Measurements from ENCODE around the gene TMEM236. TPM values are rescaled to one million over a fixed set of nuclear protein-coding genes. Genes with fewer than 3 reads are reported as not detected.

TMEM236 gene, protein sequence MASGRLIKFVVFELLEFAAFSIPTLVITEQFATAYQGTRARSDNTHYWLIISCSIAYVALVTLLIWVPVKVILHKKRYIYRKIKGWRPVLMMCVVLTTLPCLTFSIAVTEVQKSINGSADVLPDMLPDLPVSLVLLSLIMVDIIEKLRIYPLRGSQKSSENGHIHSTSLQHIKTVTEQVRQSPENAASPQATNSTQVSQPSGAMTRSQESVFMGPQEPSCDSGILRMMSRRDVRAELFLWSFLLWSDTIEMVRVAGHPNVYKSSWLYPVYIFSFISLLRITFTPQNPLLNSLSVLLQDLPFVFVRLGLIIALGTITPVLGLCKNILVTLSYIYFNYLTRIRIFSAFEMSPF
- polyA plus RNA-seq (2013, experiment 1 of 4): not detected
- not detected for polyA plus RNA-seq (2013, experiment 2 of 4)
- polyA plus RNA-seq (2013, experiment 3 of 4): not detected
- not detected for polyA plus RNA-seq (2013, experiment 4 of 4)

DNA sequence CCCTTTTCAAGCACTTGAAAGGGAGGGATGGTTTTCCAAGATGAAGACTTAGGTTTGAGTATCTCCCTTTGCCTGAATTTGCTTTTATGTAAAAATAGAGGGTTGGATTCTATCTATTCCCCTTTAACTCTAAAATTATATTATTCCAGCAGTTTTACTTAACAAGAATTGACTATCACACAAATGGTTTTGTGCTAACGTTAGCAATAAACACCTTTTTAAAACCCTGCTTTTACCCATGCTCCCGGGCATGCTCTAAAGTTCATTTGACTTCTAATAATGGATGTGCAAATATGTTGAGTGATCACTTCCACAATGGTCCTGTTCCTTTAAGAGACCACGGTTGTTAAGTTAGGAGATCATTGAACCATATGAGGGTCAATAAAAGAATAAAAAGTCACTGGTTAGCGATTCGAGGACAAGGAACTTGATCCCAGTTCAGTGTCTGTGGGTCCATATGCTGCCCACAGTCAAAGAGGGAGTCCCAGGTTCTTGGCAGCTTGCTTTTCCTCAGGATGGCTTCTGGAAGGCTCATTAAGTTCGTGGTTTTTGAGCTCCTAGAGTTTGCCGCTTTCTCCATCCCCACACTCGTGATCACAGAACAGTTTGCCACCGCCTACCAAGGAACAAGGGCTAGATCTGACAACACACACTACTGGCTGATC lies at the start of gene TMEM236:
TSS of gene TMEM236 (plus strand) at position 421 of the 665 bp plus-strand sequence. CDS start at position 516, 95 bp downstream.
- no peaks in the 10 kb centered on the region for H3K27me3 ChIP-seq (ENCODE audit: control insufficient read depth, insufficient read depth, low read length, poor library complexity, severe bottlenecking)
- no peak within 1 kb of the TSS for H3K4me3 ChIP-seq (ENCODE audit: insufficient read depth, low read depth, low read length)
- H3K9me3 ChIP-seq (ENCODE audit: control insufficient read depth, low read length): no peaks in the 10 kb centered on the region
- no peaks in the 10 kb centered on the region for H3K4me1 ChIP-seq (ENCODE audit: control insufficient read depth, insufficient read depth, low read length)
- no peaks in the 10 kb centered on the region for H3K36me3 ChIP-seq (ENCODE audit: control insufficient read depth, insufficient read depth, low read length)
- 92 to 93% methylated on average over 9 of the region's 9 CpGs for WGBS, 2 experiments
- H3K27ac ChIP-seq (ENCODE audit: insufficient read depth, low read depth, low read length, poor library complexity, severe bottlenecking): no peak within 1 kb of the TSS

DNA sequence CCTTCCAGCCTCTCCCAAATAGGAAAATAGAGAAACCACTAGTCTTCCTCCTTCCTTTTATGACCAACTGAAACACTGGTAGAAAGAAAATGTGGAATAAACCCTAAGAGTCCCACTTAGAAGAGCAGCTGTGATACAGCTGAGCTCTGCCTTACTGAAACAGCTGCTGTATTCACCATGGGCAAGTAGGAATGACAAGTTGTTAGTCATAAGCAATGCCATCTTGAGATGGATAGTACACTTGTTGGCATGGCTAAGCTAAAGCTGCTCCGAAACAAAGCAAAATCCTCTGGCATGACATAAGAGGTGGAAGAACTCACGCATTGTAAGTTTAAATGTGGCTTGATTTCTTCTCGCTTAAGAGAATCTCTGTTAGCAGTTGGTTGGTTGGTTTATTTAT lies 48.3 kb upstream of the TMEM236 start:
- WGBS, 2 experiments: 93 to 96% methylated on average over 3 of the region's 3 CpGs

DNA sequence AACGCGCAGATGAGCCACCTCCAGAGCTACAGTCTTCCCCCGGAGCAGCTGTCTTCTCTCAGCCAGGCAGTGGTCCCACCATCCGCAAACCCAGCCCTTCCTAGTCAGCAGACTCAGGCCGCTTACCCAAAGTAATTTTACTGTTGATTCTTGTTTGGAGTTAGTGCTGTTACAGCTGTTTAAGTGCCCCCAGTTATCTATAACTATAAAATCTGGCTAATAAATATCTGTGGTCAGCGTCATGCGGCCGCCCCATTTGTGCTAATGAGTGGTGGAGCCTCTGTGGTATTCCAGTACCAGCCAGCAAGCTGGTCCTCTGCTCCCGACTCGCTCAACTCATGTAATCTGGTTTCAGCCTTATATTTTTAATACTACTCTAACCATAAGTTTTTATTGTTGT lies 43.2 kb upstream of the TMEM236 start:
- H3K4me1 ChIP-seq (ENCODE audit: control insufficient read depth, insufficient read depth, low read length): no peaks in the 10 kb centered on the region
- peaks cover 5% of the 10 kb centered on the region for H3K36me3 ChIP-seq (ENCODE audit: control insufficient read depth, insufficient read depth, low read length)
- 92 to 98% methylated on average over 10 of the region's 10 CpGs for WGBS, 2 experiments

More for the DNA sequence above, 48.3 kb upstream of the TMEM236 start:
- Histone ChIP-seq H3K36me3 (ENCODE audit: control insufficient read depth, insufficient read depth, low read length) (peaks cover 2% of the 10 kb centered on the region), H3K27me3 (ENCODE audit: control insufficient read depth, insufficient read depth, low read length, poor library complexity, severe bottlenecking) (no peaks in the 10 kb centered on the region), H3K9me3 (ENCODE audit: control insufficient read depth, low read length) (no peaks in the 10 kb centered on the region), H3K4me1 (ENCODE audit: control insufficient read depth, insufficient read depth, low read length) (no peaks in the 10 kb centered on the region), H3K4me3 (ENCODE audit: insufficient read depth, low read depth, low read length) (no peak overlapping the region), H3K27ac (ENCODE audit: insufficient read depth, low read depth, low read length, poor library complexity, severe bottlenecking) (no peak overlapping the region)

DNA sequence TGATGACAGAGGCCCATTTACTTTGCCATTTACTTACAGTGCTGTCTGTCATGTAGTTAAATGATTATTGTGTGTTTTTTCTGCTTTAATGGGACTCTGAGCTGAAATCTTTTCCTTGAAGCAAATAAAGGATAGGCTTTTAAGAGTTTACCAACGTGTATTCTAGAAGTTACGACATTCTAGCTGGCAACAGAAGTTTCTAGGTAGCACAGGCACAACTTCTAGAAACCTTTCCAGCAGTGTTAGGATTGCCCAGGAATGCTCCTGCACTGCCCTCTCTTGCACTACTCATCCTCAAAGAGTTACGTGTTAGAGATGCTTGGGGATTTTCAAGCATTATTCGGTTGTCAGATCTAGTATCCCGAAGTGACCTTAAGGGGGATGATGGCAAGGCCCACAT lies 42.5 kb upstream of the TMEM236 start:
- Histone ChIP-seq H3K4me3 (ENCODE audit: insufficient read depth, low read depth, low read length) (no peak overlapping the region), H3K27ac (ENCODE audit: insufficient read depth, low read depth, low read length, poor library complexity, severe bottlenecking) (no peak overlapping the region), H3K36me3 (ENCODE audit: control insufficient read depth, insufficient read depth, low read length) (peaks cover 7% of the 10 kb centered on the region), H3K27me3 (ENCODE audit: control insufficient read depth, insufficient read depth, low read length, poor library complexity, severe bottlenecking) (no peaks in the 10 kb centered on the region), H3K9me3 (ENCODE audit: control insufficient read depth, low read length) (no peaks in the 10 kb centered on the region), H3K4me1 (ENCODE audit: control insufficient read depth, insufficient read depth, low read length) (no peaks in the 10 kb centered on the region)
- WGBS, 2 experiments: 84 to 88% methylated on average over 5 of the region's 5 CpGs

More for the DNA sequence above, 43.2 kb upstream of the TMEM236 start:
- no peak overlapping the region for H3K4me3 ChIP-seq (ENCODE audit: insufficient read depth, low read depth, low read length)
- no peak overlapping the region for H3K27ac ChIP-seq (ENCODE audit: insufficient read depth, low read depth, low read length, poor library complexity, severe bottlenecking)
- no peaks in the 10 kb centered on the region for H3K9me3 ChIP-seq (ENCODE audit: control insufficient read depth, low read length)
- H3K27me3 ChIP-seq (ENCODE audit: control insufficient read depth, insufficient read depth, low read length, poor library complexity, severe bottlenecking): no peaks in the 10 kb centered on the region

DNA sequence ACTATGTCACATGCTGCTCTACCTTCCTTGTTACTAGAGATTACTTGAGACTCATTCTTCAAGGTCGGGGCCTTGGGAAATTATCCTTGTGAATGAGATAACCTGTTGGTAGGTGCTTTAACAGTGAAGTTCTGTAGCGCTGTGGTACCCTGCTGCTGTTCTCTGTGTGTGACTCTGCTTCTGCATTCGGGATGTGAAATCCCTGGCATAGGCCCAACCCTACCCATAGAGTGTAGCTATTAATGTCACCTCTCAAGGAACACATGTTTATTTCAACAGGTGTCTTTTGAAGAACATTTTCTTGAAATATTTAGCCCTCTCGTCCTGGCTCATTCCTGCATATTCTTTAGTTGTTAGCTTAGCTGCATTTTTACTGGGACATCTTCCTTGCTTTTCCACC lies 41.8 kb upstream of the TMEM236 start:
- H3K4me1 ChIP-seq (ENCODE audit: control insufficient read depth, insufficient read depth, low read length): no peaks in the 10 kb centered on the region
- no peak overlapping the region for H3K4me3 ChIP-seq (ENCODE audit: insufficient read depth, low read depth, low read length)
- peaks cover 12% of the 10 kb centered on the region for H3K36me3 ChIP-seq (ENCODE audit: control insufficient read depth, insufficient read depth, low read length)
- H3K27me3 ChIP-seq (ENCODE audit: control insufficient read depth, insufficient read depth, low read length, poor library complexity, severe bottlenecking): no peaks in the 10 kb centered on the region
- WGBS, 2 experiments: 94 to 96% methylated on average over 4 of the region's 4 CpGs
- no peak overlapping the region for H3K27ac ChIP-seq (ENCODE audit: insufficient read depth, low read depth, low read length, poor library complexity, severe bottlenecking)
- no peaks in the 10 kb centered on the region for H3K9me3 ChIP-seq (ENCODE audit: control insufficient read depth, low read length)

- Histone ChIP-seq H3K27ac (ENCODE audit: insufficient read depth, low read depth, low read length, poor library complexity, severe bottlenecking) (no peak overlapping the region), H3K4me1 (ENCODE audit: control insufficient read depth, insufficient read depth, low read length) (no peaks in the 10 kb centered on the region), H3K36me3 (ENCODE audit: control insufficient read depth, insufficient read depth, low read length) (peaks cover 13% of the 10 kb centered on the region), H3K9me3 (ENCODE audit: control insufficient read depth, low read length) (no peaks in the 10 kb centered on the region), H3K27me3 (ENCODE audit: control insufficient read depth, insufficient read depth, low read length, poor library complexity, severe bottlenecking) (no peaks in the 10 kb centered on the region), H3K4me3 (ENCODE audit: insufficient read depth, low read depth, low read length) (no peak overlapping the region)
- 88 to 96% methylated on average over 5 of the region's 5 CpGs for WGBS, 2 experiments
These were observed 39.9 kb upstream of the TMEM236 start for GRCh38 chr10:17712053-17712452.

- H3K27me3 ChIP-seq (ENCODE audit: control insufficient read depth, insufficient read depth, low read length, poor library complexity, severe bottlenecking): no peaks in the 10 kb centered on the region
- peaks cover 17% of the 10 kb centered on the region for H3K36me3 ChIP-seq (ENCODE audit: control insufficient read depth, insufficient read depth, low read length)
- H3K27ac ChIP-seq (ENCODE audit: insufficient read depth, low read depth, low read length, poor library complexity, severe bottlenecking): no peak overlapping the region
- H3K9me3 ChIP-seq (ENCODE audit: control insufficient read depth, low read length): no peaks in the 10 kb centered on the region
- 62 to 67% methylated on average over 18 of the region's 18 CpGs for WGBS, 2 experiments
- H3K4me3 ChIP-seq (ENCODE audit: insufficient read depth, low read depth, low read length): peak overlapping the region; percentile 13
- no peaks in the 10 kb centered on the region for H3K4me1 ChIP-seq (ENCODE audit: control insufficient read depth, insufficient read depth, low read length)
These were observed 39.1 kb upstream of the TMEM236 start for GRCh38 chr10:17712717-17713471.

GRCh38 chr10:17713758-17714157 lies 38.2 kb upstream of the TMEM236 start:
- Histone ChIP-seq H3K27ac (ENCODE audit: insufficient read depth, low read depth, low read length, poor library complexity, severe bottlenecking) (no peak overlapping the region), H3K9me3 (ENCODE audit: control insufficient read depth, low read length) (no peaks in the 10 kb centered on the region), H3K4me3 (ENCODE audit: insufficient read depth, low read depth, low read length) (no peak overlapping the region), H3K36me3 (ENCODE audit: control insufficient read depth, insufficient read depth, low read length) (peaks cover 14% of the 10 kb centered on the region), H3K27me3 (ENCODE audit: control insufficient read depth, insufficient read depth, low read length, poor library complexity, severe bottlenecking) (no peaks in the 10 kb centered on the region), H3K4me1 (ENCODE audit: control insufficient read depth, insufficient read depth, low read length) (no peaks in the 10 kb centered on the region)
- 89 to 92% methylated on average over 10 of the region's 10 CpGs for WGBS, 2 experiments

DNA sequence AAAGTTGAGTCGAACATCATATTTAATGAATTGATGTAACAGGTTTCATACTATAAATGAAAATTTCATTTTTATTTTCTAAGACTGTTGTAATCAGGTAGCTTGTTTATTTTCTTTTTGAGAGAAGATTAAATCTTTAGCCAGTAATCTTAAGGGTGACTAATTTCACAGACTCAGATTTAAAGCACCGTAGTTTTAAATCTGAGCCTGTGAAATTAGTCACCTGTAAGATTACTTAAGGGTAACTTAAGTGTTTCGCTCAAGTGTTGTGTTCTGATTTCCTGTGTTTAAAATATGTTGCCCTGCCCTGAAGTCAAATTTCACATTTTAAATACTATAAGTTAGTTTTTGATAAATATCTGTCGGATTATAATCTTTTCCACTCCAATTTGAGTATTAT lies 35.8 kb upstream of the TMEM236 start:
- Histone ChIP-seq H3K9me3 (ENCODE audit: control insufficient read depth, low read length) (no peaks in the 10 kb centered on the region), H3K36me3 (ENCODE audit: control insufficient read depth, insufficient read depth, low read length) (peaks cover 11% of the 10 kb centered on the region), H3K27me3 (ENCODE audit: control insufficient read depth, insufficient read depth, low read length, poor library complexity, severe bottlenecking) (no peaks in the 10 kb centered on the region), H3K27ac (ENCODE audit: insufficient read depth, low read depth, low read length, poor library complexity, severe bottlenecking) (no peak overlapping the region), H3K4me3 (ENCODE audit: insufficient read depth, low read depth, low read length) (no peak overlapping the region), H3K4me1 (ENCODE audit: control insufficient read depth, insufficient read depth, low read length) (no peaks in the 10 kb centered on the region)
- 92 to 100% methylated on average over 1 to 3 of the region's 4 CpGs for WGBS, 2 experiments
